GM21423 (cell line): ENCODE results near the gene IP6K2.
"Not testable (repeated sequence)": the region's sequence is repeated elsewhere in the genome, so short reads cannot be mapped to it uniquely, and the experiment has no call there.

Source experiments
- ATAC-seq: cut with Tn5 transposase; IDR thresholded peaks from one replicate; pipeline ENCODE4 v1.9.1; 2021; ENCODE audit warnings: mild to moderate bottlenecking, moderate library complexity; ENCODE audit not compliant: unreplicated experiment

IP6K2 gene

GRCh38 chr3:48733752-48734518, 16.9 kb upstream of the IP6K2 start:
- ATAC-seq, result not testable (repeated sequence)

- no peak for ATAC-seq
Measured at GRCh38 chr3:48727511-48727910, 10.5 kb upstream of the IP6K2 start.

DNA sequence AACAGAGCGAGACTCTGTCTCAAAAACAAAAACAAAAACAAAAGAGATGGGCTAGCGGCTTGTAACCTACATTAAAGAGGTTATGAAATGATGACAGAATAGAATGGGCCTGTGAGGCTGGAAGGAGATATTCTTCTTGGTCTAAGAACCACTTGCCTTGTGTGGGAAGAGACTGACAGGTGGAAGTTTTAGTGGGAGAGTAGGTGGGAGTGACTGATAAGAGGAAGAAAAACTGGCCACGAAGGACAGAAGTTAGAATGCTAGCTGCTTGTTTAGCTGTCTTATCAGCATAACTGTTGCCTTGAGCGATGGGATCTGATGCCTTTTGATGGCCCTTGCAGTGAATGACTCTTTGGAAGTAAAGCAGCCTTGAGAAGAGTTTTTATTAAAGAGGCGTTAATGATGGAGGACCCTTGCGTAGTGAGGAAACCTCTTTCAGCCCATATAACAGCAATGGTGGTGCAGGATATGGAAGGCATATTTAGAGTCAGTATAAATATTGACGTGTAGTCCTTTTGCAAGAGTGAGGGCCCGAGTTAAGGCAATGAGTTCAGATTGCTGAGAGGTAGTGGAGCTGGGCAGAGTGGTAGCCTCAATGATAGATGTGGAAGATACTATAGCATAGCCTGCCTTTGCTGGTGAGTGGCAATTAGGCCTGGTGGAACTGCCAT, 8.3 kb upstream of the IP6K2 start:
- ATAC-seq, result not testable (repeated sequence)

GRCh38 chr3:48723725-48724124, 6.7 kb upstream of the IP6K2 start:
- ATAC-seq, result no peak

- ATAC-seq, result not testable (repeated sequence)
Measured at GRCh38 chr3:48723293-48723692, 6.3 kb upstream of the IP6K2 start.

DNA sequence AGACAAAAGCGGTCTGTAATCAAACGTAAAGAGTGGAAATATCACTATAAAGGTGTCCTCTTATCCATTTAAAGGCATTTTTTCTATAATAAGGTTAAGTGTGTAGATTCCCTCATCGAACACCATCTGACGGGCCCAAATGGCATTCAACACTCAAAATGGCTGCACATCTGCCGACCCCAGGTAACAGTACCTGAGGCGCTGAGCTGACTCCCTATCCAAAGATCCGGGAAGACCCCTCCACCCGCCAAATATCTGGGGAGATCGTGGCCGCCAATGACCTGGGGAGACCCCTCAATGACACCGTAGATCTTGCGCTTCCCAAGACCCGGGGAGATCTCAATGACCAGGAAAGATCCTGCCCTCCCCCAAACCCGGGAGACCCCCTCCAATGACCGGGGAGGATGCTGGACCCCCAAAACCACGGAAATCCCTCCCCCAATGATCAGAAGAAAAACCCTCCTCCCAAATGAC, 476 bp downstream of the IP6K2 start:
- no peak for ATAC-seq

- ATAC-seq, result no peak
Measured at GRCh38 chr3:48715174-48715800, 1.7 kb downstream of the IP6K2 start.

DNA sequence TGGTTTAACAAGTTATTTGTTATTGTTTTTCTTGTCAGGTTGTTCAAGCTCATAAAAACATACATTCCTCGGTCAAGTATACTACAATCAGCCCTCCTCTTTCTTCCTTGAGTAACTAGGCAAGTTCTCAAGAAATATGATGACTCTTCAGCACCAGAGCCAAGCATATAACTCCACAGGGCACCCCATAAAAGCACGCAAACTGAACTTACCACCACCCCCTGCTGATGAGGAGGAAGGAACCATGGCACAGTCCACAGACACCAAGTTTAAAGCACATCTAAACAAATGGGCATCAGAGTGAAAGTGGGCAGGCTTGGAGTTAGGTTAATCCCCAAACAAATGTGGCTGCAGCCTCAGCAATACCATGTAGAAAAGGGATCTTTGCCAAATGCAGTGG, 5.3 kb downstream of the IP6K2 start:
- no peak for ATAC-seq

DNA sequence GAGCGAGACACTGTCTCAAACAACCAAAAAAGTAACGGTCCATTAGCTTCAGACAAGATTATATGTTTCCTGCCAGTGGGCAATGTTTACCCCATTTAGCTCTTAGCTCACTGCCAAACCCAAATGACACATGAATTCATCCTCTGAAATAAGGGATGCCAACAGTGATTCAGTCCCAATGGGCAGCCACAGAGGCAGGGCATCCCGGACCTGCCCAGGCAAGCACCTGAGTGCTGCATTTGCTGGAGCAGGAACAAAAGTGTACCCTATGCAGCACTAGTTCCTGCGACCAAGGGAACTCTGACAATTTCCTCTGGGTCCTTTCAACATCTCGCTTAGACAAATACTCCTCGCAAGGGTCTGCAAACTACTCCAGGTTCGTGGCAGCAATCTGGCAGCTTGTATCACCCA, 8.0 kb downstream of the IP6K2 start:
- no peak for ATAC-seq

DNA sequence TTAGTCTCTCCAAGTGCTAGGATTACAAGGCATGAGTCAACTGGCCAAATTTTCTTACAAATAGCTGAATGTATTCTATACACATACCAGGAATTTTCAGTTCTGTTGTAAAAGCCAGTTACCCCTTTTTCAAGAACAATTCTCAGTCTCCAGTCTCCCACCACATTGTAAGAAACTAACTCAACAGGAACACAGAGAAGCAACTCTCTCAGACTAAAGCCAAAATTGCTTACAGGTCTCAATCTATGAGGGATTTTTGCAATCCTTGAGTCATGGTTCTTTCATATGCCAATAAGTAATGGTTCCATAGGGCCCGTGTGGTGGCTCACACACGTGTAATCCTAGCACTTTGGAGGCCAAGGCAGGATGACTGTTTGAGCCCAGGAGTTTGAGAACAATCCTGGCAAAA, 8.5 kb downstream of the IP6K2 start:
- ATAC-seq, result no peak

DNA sequence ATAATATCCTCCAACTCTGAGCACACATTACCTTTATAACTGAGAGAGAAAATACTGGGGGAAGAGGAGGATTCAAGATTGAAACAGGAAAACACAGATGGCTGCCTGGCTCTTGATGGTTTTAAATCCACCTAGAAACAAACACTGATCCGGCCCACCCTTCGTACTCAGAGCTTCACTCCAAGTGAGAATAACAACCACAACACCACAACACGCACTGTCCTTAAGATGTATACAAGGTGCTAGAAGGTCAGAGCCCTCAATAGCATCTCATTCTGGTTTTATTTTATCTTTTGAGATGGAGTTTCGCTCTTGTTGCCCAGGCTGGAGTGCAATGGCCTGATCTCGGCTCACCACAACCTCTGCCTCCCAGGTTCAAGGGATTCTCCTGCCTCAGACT, 9.9 kb downstream of the IP6K2 start:
- ATAC-seq, result no peak

DNA sequence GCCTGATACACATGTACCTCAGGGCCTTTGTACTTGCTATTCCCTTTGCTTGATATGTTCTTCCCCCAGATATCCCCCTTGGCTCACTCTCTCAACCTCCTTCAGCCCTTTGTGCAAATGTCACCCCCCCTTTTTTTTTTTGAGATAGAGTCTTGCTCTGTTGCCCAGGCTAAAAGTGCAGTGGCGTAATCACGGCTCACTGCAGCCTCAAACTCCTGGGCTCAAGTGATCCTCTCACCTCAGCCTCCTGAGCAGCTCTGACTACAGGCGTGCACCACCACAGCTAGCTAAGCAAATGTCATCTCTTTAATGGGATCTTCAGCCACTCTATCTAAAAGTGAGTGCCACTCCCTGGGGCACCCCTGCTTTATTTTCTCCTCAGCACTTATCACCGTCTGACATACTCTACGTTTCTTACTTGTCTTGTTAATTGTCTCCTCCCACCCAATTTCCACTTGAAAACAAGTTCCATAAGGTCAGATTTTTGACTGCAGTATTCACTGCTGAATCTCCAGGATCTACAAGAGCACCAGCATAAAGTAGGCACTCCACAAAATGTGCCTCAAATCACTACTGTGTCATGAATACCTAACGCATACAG, 14.6 kb downstream of the IP6K2 start:
- ATAC-seq, result no peak

GRCh38 chr3:48700731-48701405, 16.2 kb downstream of the IP6K2 start:
- no peak for ATAC-seq

DNA sequence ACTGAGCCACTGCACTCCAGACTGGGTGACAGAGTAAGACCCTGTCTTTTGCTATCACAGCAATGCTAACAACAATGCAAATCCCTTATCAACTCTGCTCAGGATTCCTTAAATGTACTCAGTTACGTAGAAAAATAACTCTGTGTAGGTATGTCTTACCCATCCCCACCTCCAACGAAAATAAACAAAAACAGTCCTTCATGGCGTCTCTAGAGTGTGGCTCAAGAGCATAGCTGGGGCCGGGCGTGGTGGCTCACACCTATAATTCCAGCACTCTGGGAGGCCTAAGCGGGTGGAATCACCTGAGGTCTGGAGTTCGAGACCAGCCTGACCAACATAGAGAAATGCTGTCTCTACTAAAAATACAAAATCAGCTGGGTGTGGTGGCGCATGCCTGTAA, 18.1 kb downstream of the IP6K2 start:
- ATAC-seq, result no peak

DNA sequence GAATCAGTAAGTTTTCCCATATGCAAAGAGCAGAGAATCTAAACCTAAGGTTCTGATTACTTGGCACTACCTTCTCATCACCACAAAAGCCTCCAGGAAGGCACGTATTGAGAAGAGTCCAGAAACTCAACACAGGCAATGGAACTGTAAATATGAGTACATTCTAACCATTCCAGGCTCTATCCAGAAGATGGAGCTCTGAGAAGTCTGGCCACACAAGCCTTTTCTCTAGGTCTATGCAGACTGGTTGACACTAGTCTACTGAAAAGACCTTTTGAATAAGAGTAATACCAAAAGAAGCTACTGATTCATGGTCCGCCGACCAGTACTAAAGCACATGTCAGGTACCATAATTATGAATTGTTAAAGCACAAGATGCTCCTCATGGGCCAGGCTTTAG, 19.1 kb downstream of the IP6K2 start:
- no peak for ATAC-seq

DNA sequence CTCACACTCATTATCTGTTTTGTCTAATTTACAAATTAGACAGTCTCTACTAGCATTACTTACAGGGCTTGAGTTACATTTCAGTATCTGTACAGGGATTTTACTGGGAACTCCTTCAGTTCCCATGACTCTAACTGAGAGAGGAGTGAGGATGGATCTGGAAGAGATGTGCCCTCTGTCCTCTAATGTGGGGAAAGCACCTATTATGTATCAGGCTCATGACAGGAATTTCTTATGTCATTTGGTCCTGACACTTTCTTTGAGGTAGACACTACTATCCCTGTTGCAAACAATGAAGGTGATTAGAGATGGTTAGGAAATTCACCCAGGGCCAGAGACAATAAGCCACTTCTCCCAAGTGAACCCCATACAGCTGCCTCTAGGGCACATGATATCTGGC, 20.4 kb downstream of the IP6K2 start:
- no peak for ATAC-seq

DNA sequence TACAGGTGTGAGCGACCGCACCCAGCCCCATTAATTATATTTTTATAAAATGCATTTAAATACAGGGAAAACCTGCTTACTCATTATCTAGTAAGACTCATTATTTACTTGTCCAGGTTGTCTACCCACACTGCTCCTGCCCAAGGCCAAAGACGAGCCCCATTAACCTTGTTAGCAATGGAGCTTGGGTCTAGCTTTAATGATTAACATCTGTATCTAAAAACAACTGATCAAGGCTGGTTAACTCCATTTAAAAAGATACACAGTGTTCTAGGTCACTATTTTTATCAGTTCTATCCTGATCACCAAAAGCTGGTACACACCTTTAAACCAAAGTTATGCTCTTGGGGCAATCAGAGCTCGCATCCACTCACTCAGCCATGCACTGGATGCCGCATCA, 20.9 kb downstream of the IP6K2 start:
- no peak for ATAC-seq

- no peak for ATAC-seq
Measured at GRCh38 chr3:48695393-48695753, 21.6 kb downstream of the IP6K2 start.

- ATAC-seq, result no peak
Measured at GRCh38 chr3:48694610-48695392, 22.2 kb downstream of the IP6K2 start.

DNA sequence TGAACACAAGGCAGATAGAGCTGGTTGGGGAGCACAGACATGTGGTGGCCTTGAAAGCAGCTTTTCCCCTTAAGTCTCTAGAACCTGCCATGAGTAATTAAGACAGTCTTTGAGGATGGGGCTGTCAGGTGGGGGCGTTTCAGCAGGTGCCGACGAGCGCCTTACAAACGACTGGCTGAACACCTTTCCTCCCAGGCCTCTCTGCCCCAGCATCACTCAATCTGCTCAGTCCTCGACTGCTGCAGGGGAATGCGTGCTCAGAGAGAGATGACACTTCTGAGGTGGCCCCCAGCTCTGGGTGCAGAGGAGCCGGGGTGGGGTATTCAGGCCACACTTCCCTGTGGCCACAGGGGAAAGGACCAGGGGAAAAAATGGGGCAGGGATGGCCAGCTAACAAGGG, 23.2 kb downstream of the IP6K2 start:
- no peak for ATAC-seq
